IPS-11a (cell line): ENCODE data around the gene KCNQ2.
"Not testable (repeated sequence)": the region's sequence is repeated elsewhere in the genome, so short reads cannot be mapped to it uniquely, and the experiment has no call there.

Source experiments
- H3K4me3 ChIP-seq: one replicate; pipeline ENCODE4 v1.5.1; 2013; ENCODE audit warnings: low read depth, low read length, control low read depth

The KCNQ2 gene

DNA sequence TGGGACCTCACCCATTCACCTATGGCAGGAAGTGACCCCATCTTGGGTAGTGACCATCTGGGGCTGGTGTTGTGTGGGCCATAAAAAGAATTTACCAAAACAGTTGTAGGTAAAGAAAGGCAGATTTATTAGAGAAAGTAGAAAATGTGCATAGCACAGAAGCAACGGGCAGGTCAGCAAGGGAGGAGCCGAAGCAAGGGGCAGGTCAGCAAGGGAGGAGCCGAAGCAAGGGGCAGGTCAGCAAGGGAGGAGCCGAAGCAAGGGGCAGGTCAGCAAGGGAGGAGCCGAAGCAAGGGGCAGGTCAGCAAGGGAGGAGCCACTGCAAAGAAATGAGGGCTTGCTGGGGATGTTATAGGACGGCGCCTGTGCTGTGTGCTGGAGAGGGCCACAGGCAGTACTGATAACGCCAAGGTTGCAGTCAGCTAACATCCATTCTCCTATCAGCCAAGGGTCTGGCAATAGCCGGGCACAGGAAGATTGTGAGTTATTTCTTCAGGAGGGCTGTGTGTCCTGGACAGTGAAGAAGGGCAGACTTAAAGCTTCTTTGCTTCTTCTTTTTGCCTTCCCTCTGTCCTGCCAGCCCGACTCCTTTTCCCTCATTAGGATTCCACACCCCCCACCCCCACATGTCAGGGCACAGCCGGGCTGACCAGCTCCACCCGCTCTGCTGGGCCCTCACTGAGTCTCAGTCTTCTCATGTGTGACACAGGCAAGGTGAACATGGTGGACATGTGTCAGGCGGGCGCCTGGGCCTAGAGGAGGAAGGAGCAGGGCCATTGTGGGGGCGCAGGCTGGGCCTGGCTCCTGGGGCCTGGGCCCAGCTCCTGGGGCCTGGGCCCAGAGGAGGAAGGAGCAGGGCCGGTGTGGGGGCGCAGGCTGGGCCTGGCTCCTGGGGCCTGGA lies 79.7 kb downstream of the KCNQ2 start:
- no peak overlapping the region for H3K4me3 ChIP-seq

- H3K4me3 ChIP-seq, result no peak overlapping the region
Observed at GRCh38 chr20:63387917-63388316, 84.5 kb downstream of the KCNQ2 start.

DNA sequence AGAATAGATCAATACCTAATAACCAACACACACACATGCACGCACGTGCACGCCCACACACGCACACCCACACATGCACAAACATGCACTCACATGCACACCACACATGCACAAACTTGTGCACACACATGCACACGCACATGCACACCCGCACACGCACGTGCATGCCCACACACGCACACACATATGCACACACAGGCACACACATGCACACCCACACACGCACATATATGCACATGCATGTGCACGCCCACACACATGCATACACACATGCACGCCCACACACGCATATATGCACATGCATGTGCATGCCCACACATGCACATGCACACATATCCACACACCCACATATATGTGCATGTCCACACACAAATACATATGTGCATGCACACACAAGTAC lies 85.1 kb downstream of the KCNQ2 start:
- H3K4me3 ChIP-seq, result no peak overlapping the region

DNA sequence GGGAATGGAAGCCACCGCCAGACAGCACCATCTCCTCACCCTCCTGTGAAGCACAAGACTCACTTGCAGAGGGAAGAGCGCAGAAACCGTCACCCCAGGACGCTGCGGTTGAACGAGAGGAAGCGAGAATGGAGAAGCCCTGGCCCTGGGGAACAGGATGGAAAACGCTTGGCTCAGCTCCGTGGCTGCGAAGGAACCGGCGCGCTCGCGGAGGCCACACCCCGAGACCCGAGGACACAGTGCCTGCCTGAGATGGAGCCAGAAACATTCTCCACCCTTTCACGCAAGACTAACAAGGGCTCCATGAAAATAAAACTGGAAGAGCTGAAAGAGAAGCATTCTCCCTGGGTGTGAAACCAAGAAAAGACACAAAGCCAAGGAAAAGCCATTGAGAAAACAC lies 86.0 kb downstream of the KCNQ2 start:
- H3K4me3 ChIP-seq, result no peak overlapping the region

DNA sequence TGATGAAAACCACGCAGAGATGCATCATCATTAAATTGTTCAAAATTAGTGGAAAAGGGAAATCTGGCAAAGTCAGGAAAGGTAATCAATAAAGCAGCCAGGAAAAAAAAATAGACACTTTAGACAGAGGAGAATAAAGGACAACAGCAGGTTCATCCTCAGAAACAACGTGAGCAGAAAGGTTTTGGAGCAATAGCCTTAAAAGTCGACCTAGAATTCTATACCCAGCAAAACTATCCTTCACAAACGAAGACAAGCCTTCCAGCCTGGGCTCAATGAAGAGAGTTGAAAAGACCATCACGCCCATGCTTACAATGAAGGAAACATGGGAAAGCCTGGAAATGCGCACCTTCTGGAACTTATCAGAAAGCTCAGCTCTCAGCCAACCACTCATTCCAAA lies 86.6 kb downstream of the KCNQ2 start:
- no peak overlapping the region for H3K4me3 ChIP-seq

GRCh38 chr20:63384336-63384735 lies 88.1 kb downstream of the KCNQ2 start:
- H3K4me3 ChIP-seq, result no peak overlapping the region

DNA sequence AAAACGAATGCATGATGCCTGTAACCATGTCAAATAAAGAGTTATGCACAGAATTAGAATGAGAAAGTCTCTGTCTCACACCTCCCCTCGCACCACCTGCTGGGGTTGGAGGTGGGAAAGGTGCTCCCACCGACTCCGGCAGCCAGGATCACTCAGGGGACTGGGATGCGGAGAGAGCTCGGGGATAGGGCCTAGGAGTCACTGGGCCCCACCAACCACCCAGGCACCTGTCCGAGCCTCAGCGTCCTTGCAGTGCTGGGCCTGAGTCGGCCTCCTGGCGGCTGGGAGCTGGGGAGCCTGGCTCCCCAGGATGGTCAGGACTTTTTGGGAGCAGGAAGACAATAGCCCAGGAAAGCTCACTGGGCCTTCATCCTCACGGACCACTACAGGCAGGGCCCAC lies 88.9 kb downstream of the KCNQ2 start:
- no peak overlapping the region for H3K4me3 ChIP-seq

DNA sequence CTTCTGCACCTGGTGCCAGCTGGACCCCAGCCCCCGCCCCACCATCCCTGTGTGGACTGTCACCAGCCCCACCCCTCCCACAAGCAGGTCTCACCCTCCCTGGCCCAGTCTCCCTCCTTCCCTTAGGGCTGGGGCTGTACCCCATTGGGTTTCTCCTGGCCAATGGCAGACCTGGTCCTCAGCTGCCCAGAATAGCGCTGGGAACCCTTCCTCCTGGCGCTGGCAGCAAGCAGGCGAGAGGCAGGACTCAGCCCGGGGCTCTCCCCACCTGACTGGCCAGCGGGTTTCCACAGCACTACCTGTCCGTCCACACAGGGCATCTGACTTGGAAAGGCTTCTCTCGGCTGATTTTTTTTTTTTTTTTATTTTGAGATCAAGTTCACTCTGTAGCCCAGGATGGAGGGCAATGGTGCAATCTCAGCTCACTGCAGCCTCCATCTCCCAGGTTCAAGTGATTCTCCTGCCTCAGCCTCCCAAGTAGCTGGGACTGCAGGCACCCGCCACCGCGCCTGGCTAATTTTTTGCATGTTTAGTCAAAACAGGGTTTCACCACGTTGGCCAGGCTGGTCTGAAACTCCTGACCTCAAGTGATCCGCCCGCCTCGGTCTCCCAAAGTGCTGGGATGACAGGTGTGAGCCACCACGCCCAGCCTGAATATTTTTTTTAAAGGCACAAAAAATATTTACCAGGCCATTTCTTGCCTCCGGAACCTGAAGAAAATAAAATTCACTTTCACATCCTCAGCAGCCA lies 89.7 kb downstream of the KCNQ2 start:
- H3K4me3 ChIP-seq, result no peak overlapping the region

- no peak overlapping the region for H3K4me3 ChIP-seq
Observed at GRCh38 chr20:63381781-63382431, 90.5 kb downstream of the KCNQ2 start.

DNA sequence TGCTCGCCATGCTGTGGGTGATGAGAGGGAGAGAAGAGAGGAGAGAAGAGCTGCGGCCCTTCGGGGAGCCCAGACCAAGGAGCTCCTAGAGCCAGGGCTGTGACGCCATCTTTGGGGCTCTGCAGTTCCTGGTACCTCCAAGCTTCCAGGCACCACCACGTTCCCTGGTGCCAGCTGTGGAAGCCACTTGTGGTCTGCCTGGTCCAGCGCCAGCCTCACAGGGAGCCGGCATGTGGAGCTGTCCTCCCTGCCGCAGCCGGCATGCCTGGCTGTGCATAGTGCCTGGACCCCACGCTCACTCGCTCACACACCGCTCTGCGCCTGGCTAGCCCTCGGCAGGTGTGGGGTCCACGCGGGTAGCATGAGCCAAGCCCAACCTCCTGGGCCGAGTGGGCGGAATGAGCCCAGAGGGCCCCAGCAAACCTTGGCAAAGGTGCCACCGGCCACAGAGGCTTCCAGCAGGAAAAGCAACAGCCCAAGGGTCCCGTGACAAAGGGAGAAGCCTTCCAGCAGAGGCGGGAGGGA lies 92.0 kb downstream of the KCNQ2 start:
- H3K4me3 ChIP-seq, result no peak overlapping the region

GRCh38 chr20:63379872-63380271 lies 92.6 kb downstream of the KCNQ2 start:
- H3K4me3 ChIP-seq, result not testable (repeated sequence)

DNA sequence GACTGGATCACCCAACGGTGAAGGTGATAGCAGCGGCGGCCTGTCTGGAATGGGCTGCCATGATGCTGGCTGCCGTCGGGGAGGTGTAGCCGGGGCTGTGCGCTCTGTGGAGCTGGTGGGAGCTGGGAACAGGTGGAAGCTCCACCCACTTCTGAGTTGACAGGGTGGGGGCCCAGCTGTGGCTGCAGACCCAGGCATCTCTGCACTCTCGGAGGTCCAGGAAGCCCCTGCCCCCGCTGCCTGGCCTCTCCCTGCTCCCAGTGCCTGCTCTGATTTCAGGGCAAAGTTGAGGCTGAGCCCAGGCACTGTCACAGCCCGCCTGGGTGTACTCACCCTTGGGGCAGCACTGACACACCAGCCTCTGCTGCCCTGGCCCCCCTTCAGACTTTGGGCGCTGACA lies 93.2 kb downstream of the KCNQ2 start:
- H3K4me3 ChIP-seq, result no peak overlapping the region

DNA sequence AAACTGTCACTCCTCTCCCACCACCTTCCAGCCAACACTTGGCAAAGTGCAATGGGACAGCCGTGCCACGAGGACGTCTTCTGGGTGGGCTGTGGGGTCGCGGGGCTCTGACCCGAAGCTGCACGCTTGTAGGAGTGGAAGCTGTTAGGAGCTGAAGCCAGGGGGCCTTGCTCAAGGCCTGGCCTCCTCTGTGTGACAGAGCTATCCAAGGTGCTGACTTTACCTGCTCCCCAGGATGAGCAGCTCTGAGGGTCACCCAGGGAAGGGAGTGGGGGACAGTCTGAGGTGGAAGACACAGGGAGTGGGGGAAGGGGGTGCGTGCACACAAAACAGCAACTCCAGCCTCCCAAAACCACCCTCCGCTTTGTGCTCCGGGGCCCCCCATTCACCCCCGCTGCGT lies 93.8 kb downstream of the KCNQ2 start:
- H3K4me3 ChIP-seq, result no peak overlapping the region

DNA sequence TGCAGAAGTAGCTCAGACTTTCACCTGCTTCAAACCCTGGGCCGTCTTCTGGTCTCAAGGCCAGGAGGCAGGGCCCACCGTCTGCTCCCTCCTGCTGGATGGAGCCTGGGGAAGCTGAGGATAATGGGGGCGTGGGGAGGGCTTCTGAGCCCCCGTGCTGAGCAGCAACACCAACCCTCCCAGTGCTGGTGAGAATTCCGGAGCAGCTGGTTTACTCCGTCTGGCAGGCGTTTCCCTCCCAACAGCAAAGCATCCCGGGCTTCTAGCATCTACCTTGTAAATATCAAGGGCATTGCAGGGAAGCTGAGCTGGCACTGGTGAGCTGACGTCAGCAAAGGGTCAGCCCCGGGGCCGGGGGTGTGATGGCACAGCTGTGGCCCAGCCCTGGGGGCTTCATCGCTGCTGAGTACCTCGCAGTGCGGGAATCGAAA lies 94.5 kb downstream of the KCNQ2 start:
- no peak overlapping the region for H3K4me3 ChIP-seq

DNA sequence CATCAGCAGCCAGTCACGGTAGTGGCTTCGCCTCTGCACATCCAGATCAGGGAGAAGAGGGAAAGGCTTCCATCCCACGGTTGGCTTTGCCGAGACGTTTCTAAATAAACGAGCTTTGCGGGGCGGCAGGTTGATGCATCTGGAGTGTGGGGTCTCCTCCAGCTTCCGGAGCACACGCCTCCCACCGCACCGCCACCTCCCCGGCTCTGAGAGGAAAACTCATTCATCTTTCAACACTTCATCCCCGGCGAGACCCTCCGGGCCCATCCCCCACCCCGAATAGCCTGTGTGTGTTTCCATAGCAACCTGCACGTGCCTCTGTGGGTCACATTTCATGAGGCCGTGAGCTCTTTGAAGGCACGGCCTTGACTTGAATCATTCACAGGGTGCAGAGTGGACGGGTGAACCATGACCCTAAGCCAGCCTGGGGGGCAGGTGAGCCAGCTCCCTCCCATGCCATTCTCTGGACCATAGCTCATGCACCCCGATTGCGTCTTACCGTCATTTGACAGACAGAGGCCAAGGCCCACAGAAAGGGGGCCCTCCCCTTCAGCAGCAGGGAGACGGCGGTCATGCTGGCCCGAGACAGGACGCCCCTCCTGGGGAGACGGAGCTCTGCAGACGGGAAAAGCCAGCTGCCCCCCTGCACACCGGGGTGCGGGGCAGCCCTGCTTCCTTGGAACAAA lies 95.1 kb downstream of the KCNQ2 start:
- H3K4me3 ChIP-seq, result no peak overlapping the region

DNA sequence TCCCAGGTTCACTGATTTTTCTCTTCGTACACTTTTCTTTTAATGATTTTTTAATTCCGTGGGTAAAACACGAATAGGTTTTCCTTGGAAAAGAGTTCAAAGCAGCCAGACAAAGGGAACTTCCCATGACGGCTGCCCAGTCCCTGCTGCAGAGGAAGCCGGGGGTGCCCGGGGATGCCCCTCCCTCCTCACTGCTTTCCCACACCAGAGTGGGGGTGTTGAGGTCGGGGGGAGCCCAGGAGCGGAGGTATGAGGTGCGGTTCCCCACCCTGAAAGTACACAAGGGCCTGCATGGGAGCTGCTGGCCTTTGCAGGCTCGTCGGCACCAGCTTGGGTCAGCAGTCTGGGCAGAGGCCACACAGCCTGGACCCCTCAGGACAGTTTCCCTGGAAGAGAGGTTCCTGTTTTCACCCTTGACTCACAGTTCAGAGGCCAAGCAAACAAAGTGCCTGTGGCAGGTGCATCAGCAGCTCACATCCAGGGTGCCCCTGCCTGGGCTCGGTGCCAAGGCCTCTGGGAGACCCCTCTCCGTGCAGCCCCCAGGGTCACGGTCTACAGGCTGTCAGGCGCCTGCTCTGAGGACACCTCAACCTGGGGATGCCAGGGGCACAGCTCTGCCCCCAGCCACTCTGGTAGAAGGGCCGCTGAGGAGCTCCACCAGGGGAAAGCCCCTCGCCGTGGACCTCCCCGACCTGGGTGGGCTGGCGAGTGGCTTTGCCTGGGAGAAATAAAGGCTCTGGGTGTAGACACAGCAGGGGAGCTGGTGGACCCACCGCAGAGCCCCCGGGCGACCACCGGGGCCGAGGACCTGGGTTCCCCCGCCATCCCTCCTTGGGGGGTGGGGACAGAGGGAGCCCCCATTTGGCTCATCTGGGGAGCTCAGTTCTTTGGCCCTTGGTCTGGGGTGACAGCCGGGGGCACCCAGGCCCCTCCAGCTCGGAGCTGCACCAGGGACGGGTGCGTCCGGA lies 95.9 kb downstream of the KCNQ2 start:
- H3K4me3 ChIP-seq, result no peak overlapping the region

DNA sequence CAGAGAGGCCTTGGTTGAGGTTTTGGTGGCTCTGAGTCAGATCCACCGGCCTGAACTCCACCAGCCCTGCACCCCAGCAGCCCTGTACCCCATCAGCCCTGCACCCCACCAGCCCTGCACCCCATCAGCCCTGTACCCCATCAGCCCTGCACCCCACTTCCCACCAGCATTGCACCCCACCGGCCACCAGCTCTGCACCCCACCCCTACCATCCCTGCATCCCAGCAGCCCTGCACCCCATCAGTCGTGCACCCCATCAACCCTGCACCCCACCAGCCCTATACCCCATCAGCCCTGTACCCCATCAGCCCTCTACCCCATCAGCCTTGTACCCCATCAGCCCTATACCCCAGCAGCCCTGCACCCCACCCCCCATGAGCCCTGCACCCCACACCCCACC lies 97.0 kb downstream of the KCNQ2 start:
- H3K4me3 ChIP-seq, result no peak overlapping the region

GRCh38 chr20:63374504-63374903 lies 98.0 kb downstream of the KCNQ2 start:
- H3K4me3 ChIP-seq, result no peak overlapping the region

DNA sequence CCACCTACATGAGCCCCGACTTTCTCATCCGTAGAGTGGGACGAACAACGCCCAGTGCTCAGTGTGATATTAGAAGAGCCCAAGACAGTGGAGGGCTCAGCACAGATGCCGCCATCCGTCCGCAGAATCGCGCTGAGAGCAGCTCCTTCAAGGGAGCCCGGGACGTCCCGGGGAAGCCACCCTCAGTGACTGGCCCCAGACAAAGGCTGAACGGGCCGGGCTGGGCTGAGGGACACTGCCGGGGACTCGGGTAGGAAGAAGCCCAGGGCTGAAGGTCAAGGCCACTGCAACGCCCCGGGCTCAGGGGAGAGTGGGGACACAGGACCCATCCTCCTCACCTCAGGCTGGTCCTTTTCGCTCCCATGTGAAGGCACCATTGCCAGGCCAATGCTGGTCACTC lies 98.5 kb downstream of the KCNQ2 start:
- no peak overlapping the region for H3K4me3 ChIP-seq
